ENCODE measurements around the gene MTX1.
A peak's percentile ranks its signal among the peaks of the same experiment; 100 is the strongest.
"Not testable (repeated sequence)": the region's sequence is repeated elsewhere in the genome, so short reads cannot be mapped to it uniquely, and the experiment has no call there.

MTX1 gene

DNA sequence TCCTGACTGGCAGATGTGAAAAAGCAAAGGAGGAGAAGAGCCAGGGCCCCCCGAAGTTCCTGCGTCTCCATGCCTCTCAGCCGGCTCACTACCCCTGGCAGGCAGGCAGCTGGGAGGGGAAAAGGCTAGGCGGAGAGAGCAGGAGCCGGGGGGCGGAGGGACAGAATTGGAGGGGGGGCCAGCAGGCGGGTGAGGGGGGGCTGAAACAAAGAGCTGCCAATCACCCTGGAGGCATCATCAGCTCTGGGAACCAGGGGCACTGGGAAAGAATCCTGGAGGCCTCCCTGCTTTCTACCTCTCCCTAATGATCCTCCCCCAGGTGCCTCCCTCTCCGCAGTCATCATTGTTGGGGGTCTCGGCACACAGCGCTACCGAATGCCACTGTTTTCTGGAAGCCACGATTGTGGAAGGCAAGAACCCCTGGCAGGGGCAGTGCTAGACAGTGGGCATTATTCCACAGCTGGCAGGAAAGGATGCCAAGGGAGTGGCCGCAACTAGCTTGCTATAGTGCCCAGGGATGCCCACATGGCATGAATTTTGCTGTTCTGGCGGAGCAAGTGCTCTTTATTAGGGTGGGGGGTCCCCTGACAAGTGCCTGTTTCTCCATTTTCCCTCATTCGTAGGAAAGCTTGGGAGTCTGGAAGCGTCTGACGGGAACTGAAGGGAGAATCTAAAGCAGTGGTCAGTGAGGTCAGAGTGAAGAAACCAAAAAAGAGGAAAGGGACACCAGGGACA is 522 bp upstream of the MTX1 start, which contains the start of gene THBS3:
Gene THBS3 (minus strand): TSS at position 92 of the 735 bp plus-strand sequence. CDS start 21 bp downstream, at position 71.
- DNase-seq (ENCODE audit: low read depth in 2 of 2) = no peak

DNA sequence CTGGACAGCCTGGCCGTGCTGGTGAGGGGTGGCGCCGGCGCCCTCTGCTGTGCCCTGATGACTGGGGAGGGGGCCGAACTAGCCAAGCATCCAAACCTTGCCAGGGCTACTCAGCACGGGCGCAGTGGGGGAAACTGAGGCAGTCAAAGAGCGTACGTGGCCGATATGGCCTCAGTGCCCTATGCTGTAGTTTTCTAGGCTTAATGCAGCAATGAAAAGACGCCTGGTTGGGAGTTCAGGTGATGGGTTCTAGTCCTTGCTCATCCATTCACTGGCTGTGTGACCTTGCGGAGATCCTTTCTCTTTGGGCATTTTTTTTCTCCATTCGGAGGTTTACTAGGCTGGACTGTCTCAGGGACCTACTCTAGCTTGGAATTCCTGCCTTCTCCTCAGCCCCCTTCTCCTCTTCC is 822 bp downstream of the MTX1 start:
- DNase-seq (ENCODE audit: low read depth in 2 of 2) = no peak

- no peak for DNase-seq (ENCODE audit: low read depth in 2 of 2)
Observed at GRCh38 chr1:155210314-155211104, 2.0 kb downstream of the MTX1 start.

DNA sequence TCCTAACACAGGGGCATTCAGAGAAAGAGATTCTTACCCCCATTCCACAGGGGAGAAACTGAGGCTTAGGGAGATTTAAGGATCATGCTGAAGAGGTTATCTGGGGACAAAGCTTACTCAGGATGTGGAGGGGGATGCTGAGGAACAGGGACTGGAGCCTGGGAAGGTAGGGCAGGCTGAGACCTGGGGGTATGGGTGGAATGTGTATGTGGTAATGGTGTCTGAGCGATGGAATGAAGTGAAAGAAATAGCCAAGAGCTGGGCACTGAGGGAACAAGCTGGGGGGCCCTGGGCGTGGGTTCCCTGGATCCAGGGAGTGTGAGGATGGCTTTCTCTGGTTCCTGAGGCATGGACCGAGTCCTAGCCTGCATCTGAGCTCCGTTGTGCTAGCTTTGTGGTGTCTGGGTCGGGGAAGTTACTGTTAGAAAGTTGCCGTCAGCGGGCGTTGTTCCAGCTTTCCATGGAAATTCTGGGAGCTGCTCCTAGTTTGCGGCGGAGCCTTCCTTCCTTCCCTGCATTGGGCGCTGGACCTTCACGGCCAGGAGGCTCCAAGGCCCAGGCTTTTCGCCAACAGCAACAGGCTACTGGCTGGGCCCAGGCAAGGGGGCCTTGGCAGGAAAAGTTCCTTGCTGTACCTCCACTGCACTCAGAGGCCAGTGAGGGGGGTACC is 3.0 kb downstream of the MTX1 start:
- DNase-seq (ENCODE audit: low read depth in 2 of 2) = not testable (repeated sequence)

DNA sequence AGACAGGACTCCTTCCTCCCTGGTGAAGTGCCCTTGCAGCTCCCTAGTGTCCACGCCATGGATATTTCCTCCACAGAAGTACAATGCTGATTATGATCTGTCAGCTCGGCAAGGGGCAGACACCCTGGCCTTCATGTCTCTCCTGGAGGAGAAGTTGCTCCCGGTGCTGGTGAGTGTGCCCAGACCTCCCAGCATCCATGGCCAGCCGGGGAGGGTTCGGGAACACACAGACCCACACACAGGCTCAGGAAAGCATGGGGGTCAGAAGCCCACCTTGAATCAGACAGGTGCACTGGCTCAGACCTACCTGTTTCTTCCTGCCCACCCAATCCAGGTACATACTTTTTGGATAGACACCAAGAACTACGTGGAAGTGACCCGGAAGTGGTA is 3.6 kb downstream of the MTX1 start:
- not testable (repeated sequence) for DNase-seq (ENCODE audit: low read depth in 2 of 2)

DNA sequence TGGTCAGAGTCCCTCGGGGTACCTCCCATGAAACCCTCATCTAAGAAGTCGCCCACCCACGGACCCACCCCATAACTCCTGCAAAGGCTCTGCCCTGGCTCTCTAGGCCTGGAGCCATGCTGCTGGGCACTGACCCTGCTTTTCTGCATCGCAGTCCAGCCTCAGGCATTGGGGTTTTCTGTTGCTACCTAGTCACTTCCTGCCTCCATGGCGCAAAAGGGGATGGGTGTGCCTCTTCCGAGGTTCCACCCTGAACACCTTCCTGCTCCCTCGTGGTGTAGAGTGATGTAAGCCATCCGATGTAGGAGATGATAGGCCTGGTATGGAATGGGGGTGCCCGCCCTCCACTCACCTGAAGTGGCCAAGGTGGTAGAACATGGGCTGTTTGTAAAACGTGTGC is 6.2 kb downstream of the MTX1 start:
- not testable (repeated sequence) for DNase-seq (ENCODE audit: low read depth in 2 of 2)

- DNase-seq (ENCODE audit: low read depth in 2 of 2) = no peak
Observed at GRCh38 chr1:155218854-155219591, 10.5 kb downstream of the MTX1 start.

DNA sequence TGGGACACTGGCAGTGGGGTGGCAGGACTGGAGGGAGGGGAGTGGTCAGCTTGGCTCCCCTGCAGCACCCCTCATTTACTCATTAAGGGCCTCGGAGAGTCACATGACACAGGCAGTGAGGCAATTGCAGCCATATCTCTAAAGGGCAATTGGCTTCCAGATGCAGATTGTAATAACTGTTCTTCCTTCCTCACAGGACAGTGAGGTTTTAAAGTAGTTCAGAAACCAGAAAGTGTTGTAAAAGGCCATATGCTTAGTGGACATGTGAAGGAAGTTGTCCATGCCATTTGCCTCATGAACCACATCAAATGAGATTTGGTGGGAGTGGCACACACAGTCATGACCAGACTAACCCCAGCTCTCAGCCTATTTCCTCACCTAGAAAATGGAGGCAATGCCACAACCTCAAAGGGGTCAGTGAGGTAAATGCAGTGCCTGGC is 11.1 kb downstream of the MTX1 start:
- no peak for DNase-seq (ENCODE audit: low read depth in 2 of 2)

DNA sequence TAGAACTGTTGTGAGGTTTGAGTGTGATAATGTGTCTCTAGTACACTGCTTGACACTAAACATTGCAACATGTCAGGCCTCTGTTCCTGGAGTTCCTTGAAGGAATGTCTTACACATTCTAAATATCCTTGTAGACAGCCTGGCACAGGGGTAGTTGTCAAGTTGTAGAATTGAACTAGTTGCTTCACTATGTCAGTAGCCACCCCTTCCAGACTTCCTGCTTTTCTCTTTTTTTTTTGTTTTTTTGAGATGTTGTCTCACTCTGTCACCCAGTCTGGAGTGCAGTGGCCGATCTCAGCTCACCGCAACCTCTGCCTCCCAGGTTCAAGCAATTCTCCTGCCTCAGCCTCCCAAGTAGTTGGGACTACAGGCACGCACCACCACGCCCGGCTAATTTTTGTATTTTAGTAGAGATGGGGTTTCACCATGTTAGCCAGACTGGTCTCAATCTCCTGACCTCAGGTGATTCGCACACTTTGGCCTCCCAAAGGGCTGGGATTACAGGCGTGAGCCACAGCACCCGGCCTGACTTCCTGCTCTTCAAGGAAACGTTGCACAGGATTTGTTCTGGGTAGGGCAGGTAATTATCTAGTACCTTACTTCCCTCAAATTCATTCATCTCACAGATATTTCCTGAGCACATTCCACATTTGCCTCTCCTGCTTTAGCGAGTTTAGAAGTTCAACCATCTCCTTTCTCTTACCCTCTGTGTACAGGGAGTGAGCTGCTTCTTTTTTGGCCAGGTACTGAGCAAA is 11.9 kb downstream of the MTX1 start:
- DNase-seq (ENCODE audit: low read depth in 2 of 2) = not testable (repeated sequence)

DNA sequence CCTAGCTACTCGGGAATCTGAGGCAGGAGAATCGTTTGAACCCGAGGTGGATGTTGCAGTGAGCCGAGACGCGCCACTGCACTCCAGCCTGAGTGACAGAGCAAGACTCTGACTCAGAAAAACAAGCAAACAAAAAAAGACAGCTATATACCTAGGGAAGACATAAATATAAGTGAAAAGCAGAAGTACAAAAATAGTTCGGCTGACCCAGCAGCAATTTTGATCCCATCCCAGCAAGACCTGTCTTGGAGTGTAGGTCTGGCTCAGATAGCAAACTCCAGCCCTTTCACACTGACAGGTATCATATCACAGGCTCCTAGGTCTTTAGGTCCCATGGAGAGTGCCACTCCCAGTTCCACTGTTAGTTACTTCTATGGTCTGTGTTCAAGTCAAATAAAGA is 14.6 kb downstream of the MTX1 start:
- no peak for DNase-seq (ENCODE audit: low read depth in 2 of 2)

DNA sequence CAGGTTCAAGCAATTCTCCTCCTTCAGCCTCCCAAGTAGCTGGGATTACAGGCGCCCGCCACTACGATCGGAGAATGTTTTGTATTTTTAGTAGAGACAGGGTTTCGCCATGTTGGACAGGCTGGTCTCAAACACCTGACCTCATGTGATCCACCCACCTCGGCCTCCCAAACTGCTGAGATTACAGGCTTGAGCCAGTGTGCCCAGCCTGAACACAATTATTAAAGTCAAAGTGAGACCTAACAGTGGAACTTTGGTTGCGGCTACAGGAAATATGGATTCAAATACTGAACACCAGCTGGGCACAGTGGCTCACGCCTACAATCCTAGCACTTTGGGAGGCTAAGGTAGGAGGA is 16.9 kb downstream of the MTX1 start:
- DNase-seq (ENCODE audit: low read depth in 2 of 2) = not testable (repeated sequence)

- DNase-seq (ENCODE audit: low read depth in 2 of 2) = peak; percentile 70 to 84
Observed at GRCh38 chr1:155226188-155226909, 17.9 kb downstream of the MTX1 start.

DNA sequence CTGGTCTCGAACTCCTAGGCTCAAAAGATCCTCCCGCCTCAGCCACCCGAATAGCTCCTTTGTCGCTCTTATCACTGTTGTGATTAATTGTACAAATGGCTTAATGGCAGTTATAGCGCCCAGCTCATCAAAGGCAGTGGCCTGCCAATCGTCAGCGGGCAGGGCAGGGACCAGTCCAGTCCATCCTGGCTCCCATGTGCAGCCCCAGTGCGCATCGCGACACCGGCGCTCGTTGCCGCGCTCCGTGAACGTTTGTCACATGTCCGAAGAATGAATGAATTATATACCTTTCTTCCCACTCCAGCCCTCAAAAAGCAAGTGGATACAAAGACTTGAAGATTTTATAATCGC is 18.4 kb downstream of the MTX1 start:
- DNase-seq (ENCODE audit: low read depth in 2 of 2) = no peak

GRCh38 chr1:155227261-155228095 is 19.0 kb downstream of the MTX1 start:
- peak; percentile 97 to 100 for DNase-seq (ENCODE audit: low read depth in 2 of 2)

DNA sequence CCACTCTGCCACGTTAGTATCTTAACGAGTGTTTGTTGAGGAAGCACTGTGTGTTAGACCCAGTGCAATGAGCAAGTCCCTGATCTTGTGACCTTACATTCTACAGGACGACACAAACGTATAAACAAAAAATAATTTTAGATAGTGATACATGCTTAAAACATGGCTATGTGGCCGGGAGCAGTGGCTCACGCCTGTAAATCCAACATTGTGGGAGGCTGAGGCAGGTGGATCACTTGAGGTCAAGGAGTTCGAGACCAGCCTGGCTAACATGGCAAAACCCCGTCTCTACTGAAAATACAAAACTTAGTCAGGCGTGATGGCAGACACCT is 19.6 kb downstream of the MTX1 start:
- DNase-seq (ENCODE audit: low read depth in 2 of 2) = no peak

GRCh38 chr1:155231302-155231701 is 22.8 kb downstream of the MTX1 start:
- DNase-seq (ENCODE audit: low read depth in 2 of 2) = not testable (repeated sequence)

DNA sequence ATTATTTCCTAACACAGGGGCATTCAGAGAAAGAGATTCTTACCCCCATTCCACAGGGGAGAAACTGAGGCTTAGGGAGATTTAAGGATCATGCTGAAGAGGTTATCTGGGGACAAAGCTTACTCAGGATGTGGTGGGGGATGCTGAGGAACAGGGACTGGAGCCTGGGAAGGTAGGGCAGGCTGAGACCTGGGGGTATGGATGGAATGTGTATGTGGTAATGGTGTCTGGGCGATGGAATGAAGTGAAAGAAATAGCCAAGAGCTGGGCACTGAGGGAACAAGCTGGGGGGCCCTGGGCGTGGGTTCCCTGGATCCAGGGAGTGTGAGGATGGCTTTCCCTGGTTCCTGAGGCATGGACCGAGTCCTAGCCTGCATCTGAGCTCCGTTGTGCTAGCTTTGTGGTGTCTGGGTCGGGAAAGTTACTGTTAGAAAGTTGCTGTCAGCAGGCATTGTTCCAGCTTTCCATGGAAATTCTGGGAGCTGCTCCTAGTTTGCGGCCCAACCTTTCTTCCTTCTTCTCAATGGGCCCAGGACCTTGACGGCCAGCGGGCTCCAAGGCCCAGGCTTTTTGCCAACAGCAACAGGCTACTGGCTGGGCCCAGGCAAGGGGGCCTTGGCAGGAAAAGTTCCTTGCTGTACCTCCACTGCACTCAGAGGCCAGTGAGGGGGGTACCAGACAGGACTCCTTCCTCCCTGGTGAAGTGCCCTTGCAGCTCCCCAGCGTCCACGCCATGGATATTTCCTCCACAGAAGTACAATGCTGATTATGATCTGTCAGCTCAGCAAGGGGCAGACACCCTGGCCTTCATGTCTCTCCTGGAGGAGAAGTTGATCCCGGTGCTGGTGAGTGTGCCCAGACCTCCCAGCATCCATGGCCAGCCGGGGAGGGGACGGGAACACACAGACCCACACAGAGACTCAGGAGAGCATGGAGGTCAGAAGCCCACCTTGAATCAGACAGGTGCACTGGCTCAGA is 23.8 kb downstream of the MTX1 start:
- DNase-seq (ENCODE audit: low read depth in 2 of 2) = not testable (repeated sequence)

DNA sequence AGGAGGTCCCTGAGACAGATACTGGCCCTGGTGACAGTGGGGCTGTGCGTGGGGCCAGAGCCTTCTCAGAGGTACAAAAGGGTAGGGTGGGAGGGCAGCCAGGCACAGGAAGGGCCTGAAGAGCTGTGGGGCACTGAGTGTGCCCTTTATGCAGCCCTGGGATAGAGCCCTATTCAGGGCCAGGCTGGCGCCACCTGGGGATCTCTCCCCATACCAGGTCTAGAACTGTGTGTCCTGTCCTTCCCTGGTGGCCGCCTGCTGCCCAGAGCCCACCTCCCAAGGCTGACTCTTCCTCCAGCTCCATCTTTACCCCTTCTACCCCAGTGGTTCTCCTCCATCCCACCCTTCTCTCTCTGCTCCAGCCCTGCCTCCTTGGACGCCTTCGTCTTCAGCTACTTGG is 25.0 kb downstream of the MTX1 start:
- DNase-seq (ENCODE audit: low read depth in 2 of 2) = not testable (repeated sequence)
